ENCODE results near the gene SAMD10. TPM values are rescaled to one million over a fixed set of nuclear protein-coding genes. Genes with fewer than 3 reads are reported as not detected.
"Not testable (repeated sequence)": the region's sequence is repeated elsewhere in the genome, so short reads cannot be mapped to it uniquely, and the experiment has no call there.

The SAMD10 gene
- total RNA-seq, 2 donors from 2014 or later = 1.1 to 1.5 TPM

GRCh38 chr20:63932606-63933160, 46.8 kb downstream of the SAMD10 start:
- intact Hi-C loops (cut with DNase I) = no loop called here

GRCh38 chr20:63931735-63932134, 47.7 kb downstream of the SAMD10 start:
- no peak for DNase-seq (ENCODE audit: low spot score)
- intact Hi-C loops (cut with DNase I) = no loop called here

More at GRCh38 chr20:63932606-63933160, 46.8 kb downstream of the SAMD10 start:
- DNase-seq (ENCODE audit: low spot score) = no peak

GRCh38 chr20:63930971-63931553, 48.4 kb downstream of the SAMD10 start:
- DNase-seq (ENCODE audit: low spot score) = no peak
- intact Hi-C loops (cut with DNase I) = no loop called here

- intact Hi-C loops (cut with DNase I) = not testable (repeated sequence)
These were observed 50.0 kb downstream of the SAMD10 start for GRCh38 chr20:63929473-63929883.

GRCh38 chr20:63929071-63929470, 50.4 kb downstream of the SAMD10 start:
- DNase-seq (ENCODE audit: low spot score) = no peak
- intact Hi-C loops (cut with DNase I) = no loop called here

More at GRCh38 chr20:63929473-63929883, 50.0 kb downstream of the SAMD10 start:
- not testable (repeated sequence) for DNase-seq (ENCODE audit: low spot score)

GRCh38 chr20:63926298-63926697, 53.1 kb downstream of the SAMD10 start:
- intact Hi-C loops (cut with DNase I) = no loop called here
- DNase-seq (ENCODE audit: low spot score) = no peak

GRCh38 chr20:63924241-63924640, 55.2 kb downstream of the SAMD10 start:
- no peak for DNase-seq (ENCODE audit: low spot score)
- intact Hi-C loops (cut with DNase I) = no loop called here

Small RNAs within 50 kb of the gene (microRNA-seq; reads per million reads assigned to microRNA genes)
- gene MIR1914 (ENCODE audit: borderline microRNAs expressed in 2 of 2) = 0 reads per million in 2 donors
- 0 reads per million in 2 donors for gene MIR647 (ENCODE audit: borderline microRNAs expressed in 2 of 2)

Other genes with a start within 250 kb of the SAMD10 start
- gene LIME1, start 243.0 kb downstream of the SAMD10 start, total RNA-seq = 1 to 10 TPM; 4.2 to 4.9 TPM
- 100 to 1,000 TPM in 1 of 2 donors, 10 to 100 TPM in 1; 54.0 to 112 TPM for gene SLC2A4RG, start 239.9 kb downstream of the SAMD10 start, total RNA-seq
- gene ZBTB46, start 148.4 kb downstream of the SAMD10 start, total RNA-seq = 10 to 100 TPM in 1 of 2 donors, 1 to 10 TPM in 1; 6.8 to 11.9 TPM
- gene ABHD16B, start 118.1 kb downstream of the SAMD10 start, total RNA-seq = not detected
- 100 to 1,000 TPM; 113 to 132 TPM for gene TPD52L2, start 114.4 kb downstream of the SAMD10 start, total RNA-seq
- gene DNAJC5, start 84.5 kb downstream of the SAMD10 start, total RNA-seq = 10 to 100 TPM; 31.1 to 31.7 TPM
- gene UCKL1, start 23.2 kb downstream of the SAMD10 start, total RNA-seq = 10 to 100 TPM; 20.8 to 22.0 TPM
- 10 to 100 TPM in 1 of 2 donors, 1 to 10 TPM in 1; 9.4 to 11.2 TPM for gene ZNF512B, start 9.7 kb downstream of the SAMD10 start, total RNA-seq
- 10 to 100 TPM; 44.3 to 44.8 TPM for gene PRPF6, start 1.5 kb upstream of the SAMD10 start, total RNA-seq
- under 1 TPM; 0.76 to 0.83 TPM for gene C20orf204, start 56.5 kb upstream of the SAMD10 start, total RNA-seq
- 10 to 100 TPM; 40.8 to 47.6 TPM for gene SOX18, start 70.0 kb upstream of the SAMD10 start, total RNA-seq
- gene TCEA2, start 83.6 kb upstream of the SAMD10 start, total RNA-seq = 10 to 100 TPM; 39.5 to 41.3 TPM
- 10 to 100 TPM; 18.0 to 19.1 TPM for gene RGS19, start 99.9 kb upstream of the SAMD10 start, total RNA-seq
- 1 to 10 TPM in 1 of 2 donors, under 1 TPM in 1; 0.76 to 1.4 TPM for gene OPRL1, start 100.4 kb upstream of the SAMD10 start, total RNA-seq
- gene LKAAEAR1, start 104.8 kb upstream of the SAMD10 start, total RNA-seq = not detected
- not detected for gene NPBWR2, start 127.9 kb upstream of the SAMD10 start, total RNA-seq
- not detected for gene MYT1, start 184.8 kb upstream of the SAMD10 start, total RNA-seq